Astrocyte of the cerebellum (primary cell): ENCODE data around the gene CNTNAP2.

ENCODE experiments used
- DNase-seq: peaks from one replicate; pipeline ENCODE4 v3.0.0-alpha.2; 2011; ENCODE audit warnings: low read depth
- H3K4me3 ChIP-seq: 2 replicates; pipeline ENCODE4 v1.5.1; 2011; ENCODE audit warnings: mild to moderate bottlenecking, low read depth, low read length, moderate library complexity
- in situ Hi-C: cut with HindIII; loops from 2 replicates; pipeline ENCODE4 v1.10.0; 2017; ENCODE audit warnings: low sequenced_read_pairs
- TF ChIP-seq, protein P1 (sequence below): IDR thresholded peaks from 2 replicates; pipeline ENCODE4 v1.5.1; 2012; ENCODE audit warnings: low read length, low read depth, moderate library complexity, mild to moderate bottlenecking; ENCODE audit errors: missing control alignments

The CNTNAP2 gene

DNA sequence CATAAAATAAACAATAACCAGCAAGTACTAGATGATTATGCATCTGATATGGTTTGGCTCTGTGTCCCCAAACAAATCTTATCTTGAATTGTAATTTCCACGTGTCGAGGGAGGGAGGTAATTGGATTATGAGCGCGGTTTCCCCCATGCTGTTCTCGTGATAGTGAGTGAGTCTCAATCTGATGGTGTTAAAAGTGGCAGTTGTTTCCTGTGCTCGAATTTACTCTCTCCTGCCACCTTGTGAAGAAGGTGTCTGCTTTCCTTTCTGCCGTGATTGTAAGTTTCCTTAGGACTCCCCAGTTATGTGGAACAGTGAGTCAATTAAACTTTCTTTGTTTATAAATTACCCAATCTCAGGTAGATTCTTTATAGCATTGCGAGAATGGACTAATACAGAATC, 15.1 kb downstream of the CNTNAP2 start:
- in situ Hi-C loops: no loop called here
- DNase-seq: no peak
- no peak overlapping the region for H3K4me3 ChIP-seq
- TF ChIP-seq, protein P1, sequence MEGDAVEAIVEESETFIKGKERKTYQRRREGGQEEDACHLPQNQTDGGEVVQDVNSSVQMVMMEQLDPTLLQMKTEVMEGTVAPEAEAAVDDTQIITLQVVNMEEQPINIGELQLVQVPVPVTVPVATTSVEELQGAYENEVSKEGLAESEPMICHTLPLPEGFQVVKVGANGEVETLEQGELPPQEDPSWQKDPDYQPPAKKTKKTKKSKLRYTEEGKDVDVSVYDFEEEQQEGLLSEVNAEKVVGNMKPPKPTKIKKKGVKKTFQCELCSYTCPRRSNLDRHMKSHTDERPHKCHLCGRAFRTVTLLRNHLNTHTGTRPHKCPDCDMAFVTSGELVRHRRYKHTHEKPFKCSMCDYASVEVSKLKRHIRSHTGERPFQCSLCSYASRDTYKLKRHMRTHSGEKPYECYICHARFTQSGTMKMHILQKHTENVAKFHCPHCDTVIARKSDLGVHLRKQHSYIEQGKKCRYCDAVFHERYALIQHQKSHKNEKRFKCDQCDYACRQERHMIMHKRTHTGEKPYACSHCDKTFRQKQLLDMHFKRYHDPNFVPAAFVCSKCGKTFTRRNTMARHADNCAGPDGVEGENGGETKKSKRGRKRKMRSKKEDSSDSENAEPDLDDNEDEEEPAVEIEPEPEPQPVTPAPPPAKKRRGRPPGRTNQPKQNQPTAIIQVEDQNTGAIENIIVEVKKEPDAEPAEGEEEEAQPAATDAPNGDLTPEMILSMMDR: no peak

DNA sequence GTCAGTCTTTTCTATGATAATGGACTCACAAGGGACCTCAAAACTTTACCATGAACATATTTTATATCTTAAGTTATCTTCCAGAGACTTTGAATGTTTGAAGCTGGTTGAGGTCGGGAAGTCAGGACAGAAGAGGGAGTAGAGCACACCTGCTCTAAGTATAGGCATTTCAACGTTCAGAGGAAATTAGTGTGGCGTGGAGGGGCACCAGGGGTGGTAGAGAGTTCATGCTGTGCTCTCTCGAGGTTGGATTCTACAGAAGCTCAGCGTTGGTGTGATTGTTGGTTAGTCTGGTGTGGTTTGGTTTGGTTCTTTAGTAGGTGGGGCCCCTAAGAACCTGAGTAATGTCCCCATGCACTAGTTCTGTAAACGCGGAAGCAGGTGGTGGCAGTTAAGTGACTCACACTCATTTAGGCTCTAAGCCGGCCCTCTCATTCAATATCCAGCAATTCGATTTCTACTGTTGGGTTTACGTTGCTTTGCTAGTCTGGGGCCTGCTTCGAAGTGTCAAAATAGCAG, 19.8 kb downstream of the CNTNAP2 start:
- no peak for DNase-seq
- TF ChIP-seq, protein P1: no peak
- H3K4me3 ChIP-seq: no peak overlapping the region
- in situ Hi-C loops: no loop called here

DNA sequence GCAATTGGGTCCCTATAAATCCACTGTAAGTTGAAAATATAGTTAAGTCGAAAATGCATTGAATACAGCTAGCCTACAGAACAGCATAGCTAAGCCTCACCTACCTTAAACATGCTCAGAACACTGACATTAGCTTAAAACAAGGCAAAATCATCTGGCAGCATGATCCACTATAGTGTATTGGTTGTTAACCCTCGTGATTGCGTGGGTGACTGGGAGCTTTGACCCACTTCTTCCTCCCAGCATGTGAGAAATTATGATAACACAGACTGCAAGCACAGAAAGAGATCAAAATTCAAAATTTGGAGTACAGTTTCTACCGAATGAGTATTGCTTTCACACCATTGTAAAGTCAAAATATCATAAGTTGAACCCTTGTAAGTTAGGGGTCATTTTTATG, 22.3 kb downstream of the CNTNAP2 start:
- no peak for DNase-seq
- TF ChIP-seq, protein P1: no peak
- H3K4me3 ChIP-seq: no peak overlapping the region
- in situ Hi-C loops: no loop called here

DNA sequence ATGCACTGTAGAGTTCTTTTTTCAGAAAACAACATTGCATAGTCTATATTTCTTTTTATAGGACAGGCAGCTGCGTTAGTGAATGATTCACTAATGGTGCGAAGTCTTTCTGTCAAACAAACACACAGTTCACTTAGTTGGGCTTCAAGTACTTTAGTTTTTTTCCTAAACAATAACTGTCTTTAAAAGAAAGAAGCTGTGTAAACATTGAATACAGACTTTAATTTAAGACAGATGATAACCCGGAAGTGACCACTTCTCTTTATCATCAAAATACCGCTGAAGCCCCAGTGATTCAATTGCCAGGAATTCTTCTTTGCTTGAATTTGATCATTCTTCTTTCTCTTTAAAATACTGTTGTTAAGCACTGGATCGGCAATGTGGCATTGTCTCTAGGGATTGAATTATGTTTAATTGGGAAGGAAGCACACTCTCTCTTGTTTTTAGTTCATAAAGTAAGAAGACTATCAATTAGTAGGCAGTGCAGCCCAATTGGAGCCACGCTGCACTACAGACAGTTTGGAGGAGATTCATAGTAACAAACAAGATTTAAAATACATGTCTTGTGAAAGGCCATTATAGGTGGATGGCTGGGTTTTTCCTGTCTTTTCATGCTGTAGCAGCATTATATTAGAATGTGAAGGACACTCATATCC, 30.4 kb downstream of the CNTNAP2 start:
- H3K4me3 ChIP-seq: no peak overlapping the region
- DNase-seq: no peak
- in situ Hi-C loops: no loop called here
- TF ChIP-seq, protein P1: no peak

DNA sequence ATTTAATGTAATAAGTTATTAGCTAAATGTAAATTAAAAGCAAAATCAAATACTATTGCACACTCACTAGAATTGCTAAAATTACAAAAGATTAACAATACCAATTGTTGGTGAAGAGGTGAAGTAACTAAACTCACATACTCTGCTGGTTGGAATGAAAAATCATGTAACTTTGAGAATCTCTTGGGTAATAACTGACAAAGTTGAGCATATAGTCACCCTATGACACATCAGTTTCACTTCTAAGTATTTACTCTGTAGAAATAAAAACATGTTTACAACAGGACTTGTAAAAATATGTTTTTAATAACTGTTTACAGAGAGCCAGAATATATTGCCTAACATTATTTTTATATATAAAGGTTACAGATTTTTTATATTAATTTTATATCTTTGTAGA, 33.6 kb downstream of the CNTNAP2 start:
- no peak overlapping the region for H3K4me3 ChIP-seq
- in situ Hi-C loops: no loop called here
- TF ChIP-seq, protein P1: no peak
- no peak for DNase-seq

DNA sequence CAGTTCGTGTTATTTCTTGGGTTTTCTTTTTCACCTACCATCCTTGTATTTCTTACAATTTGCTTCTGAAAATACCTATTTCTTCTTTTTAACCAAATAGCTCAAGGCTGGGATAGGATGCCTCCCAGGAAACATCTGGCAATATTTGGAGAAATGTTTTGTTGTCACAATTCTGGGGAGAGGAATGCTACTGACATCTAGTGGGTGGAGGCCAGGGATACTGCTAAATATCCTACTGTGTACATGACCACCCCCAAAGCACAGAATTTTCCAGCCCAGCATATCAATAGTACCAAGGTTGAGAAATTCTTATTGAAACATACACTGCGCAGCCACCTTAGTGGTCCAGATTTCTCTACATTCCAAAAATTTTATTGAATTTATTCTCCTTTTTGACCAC, 55.5 kb downstream of the CNTNAP2 start:
- H3K4me3 ChIP-seq: no peak overlapping the region
- TF ChIP-seq, protein P1: no peak
- DNase-seq: no peak
- in situ Hi-C loops: no loop called here

DNA sequence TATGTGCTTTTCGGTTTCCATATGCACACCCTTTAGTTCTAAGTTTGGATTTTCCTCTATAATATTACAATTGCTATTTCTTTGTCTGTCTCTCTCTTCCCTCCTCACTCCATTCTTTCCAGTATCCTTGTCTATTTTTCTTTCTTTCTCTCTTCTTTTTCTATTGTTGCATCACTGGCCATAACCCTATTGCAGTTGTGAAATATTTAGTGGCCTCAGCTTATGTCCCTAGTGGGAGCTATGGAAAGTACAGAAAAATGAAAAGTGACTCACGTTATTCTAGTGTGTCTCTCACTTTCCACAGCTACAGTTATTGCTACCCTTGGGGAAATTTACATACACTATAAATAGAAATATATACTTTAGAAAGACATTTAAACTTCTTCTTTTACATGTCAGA, 59.1 kb downstream of the CNTNAP2 start:
- TF ChIP-seq, protein P1: no peak
- no peak overlapping the region for H3K4me3 ChIP-seq
- in situ Hi-C loops: no loop called here
- DNase-seq: no peak
